ENCODE data around the gene REXO2. TPM values are rescaled to one million over a fixed set of nuclear protein-coding genes. Genes with fewer than 3 reads are reported as not detected.

Gene REXO2
- total RNA-seq, 6 donors from 2014 or later = 41.8 to 150 (median 99.4) TPM

GRCh38 chr11:114440121-114440860 lies 1.0 kb downstream of the REXO2 start:
- no peaks in the 10 kb centered on the region for H3K27me3 ChIP-seq
- peak overlapping the region; percentile 58 to 99 (median 86) for H3K4me3 ChIP-seq
- H3K9me3 ChIP-seq = no peaks in the 10 kb centered on the region
- H3K4me1 ChIP-seq = peaks cover 16 to 20% (median 18%) of the 10 kb centered on the region in 4 donors
- WGBS, 2 donors = 23 to 25% methylated on average over 8 to 10 of the region's 10 CpGs
- ATAC-seq (ENCODE audit: low FRiP score in 2 of 2) (peak in 1 of 2 donors; percentile 0), DNase-seq (no peak)
- peaks cover 0 to 7% (median 3%) of the 10 kb centered on the region in 4 donors for H3K36me3 ChIP-seq
- TF ChIP-seq EP300 (IDR thresholded peaks at IDR 0.05) (no peak), CTCF (IDR thresholded peaks at IDR 0.05) (no peak), POLR2AphosphoS5 (IDR thresholded peaks at IDR 0.05) (no peak), POLR2A (IDR thresholded peaks at IDR 0.05) (no peak)
- peak overlapping the region; percentile 59 to 87 (median 84) for H3K27ac ChIP-seq

GRCh38 chr11:114440971-114441763 lies 1.9 kb downstream of the REXO2 start:
- TF ChIP-seq CTCF (IDR thresholded peaks at IDR 0.05) (no peak), POLR2AphosphoS5 (IDR thresholded peaks at IDR 0.05) (no peak), EP300 (IDR thresholded peaks at IDR 0.05) (no peak), POLR2A (IDR thresholded peaks at IDR 0.05) (no peak)
- H3K9me3 ChIP-seq = no peaks in the 10 kb centered on the region
- WGBS, 2 donors = 76 to 86% methylated on average over 7 of the region's 7 CpGs
- ATAC-seq (ENCODE audit: low FRiP score in 2 of 2) (no peak), DNase-seq (no peak)
- no peak overlapping the region for H3K27ac ChIP-seq
- H3K4me3 ChIP-seq = peak overlapping the region in 1 of 4 donors; percentile 96
- peaks cover 0 to 11% (median 4%) of the 10 kb centered on the region in 4 donors for H3K36me3 ChIP-seq
- H3K4me1 ChIP-seq = peaks cover 16 to 20% (median 18%) of the 10 kb centered on the region in 4 donors
- no peaks in the 10 kb centered on the region for H3K27me3 ChIP-seq

- H3K9me3 ChIP-seq = no peaks in the 10 kb centered on the region
- H3K27ac ChIP-seq = no peak overlapping the region
- no peak for DNase-seq
- peaks cover 16 to 20% (median 18%) of the 10 kb centered on the region in 4 donors for H3K4me1 ChIP-seq
- 87 to 90% methylated on average over 2 of the region's 2 CpGs for WGBS, 2 donors
- no peak overlapping the region for H3K4me3 ChIP-seq
- no peaks in the 10 kb centered on the region for H3K27me3 ChIP-seq
- no peak for TF ChIP-seq EP300 (IDR thresholded peaks at IDR 0.05)
- no peak for TF ChIP-seq CTCF (IDR thresholded peaks at IDR 0.05)
- H3K36me3 ChIP-seq = peaks cover 0 to 16% (median 7%) of the 10 kb centered on the region in 4 donors
- ATAC-seq (ENCODE audit: low FRiP score in 2 of 2) = no peak
Observed at GRCh38 chr11:114441921-114442320, 2.7 kb downstream of the REXO2 start.

GRCh38 chr11:114442536-114442935 lies 3.3 kb downstream of the REXO2 start:
- Histone ChIP-seq H3K4me3 (no peak overlapping the region), H3K27me3 (no peaks in the 10 kb centered on the region), H3K9me3 (no peaks in the 10 kb centered on the region), H3K36me3 (peaks cover 0 to 16% (median 7%) of the 10 kb centered on the region in 4 donors), H3K4me1 (peaks cover 16 to 20% (median 18%) of the 10 kb centered on the region in 4 donors), H3K27ac (no peak overlapping the region)
- DNase-seq = no peak
- no peak for TF ChIP-seq EP300 (IDR thresholded peaks at IDR 0.05)
- TF ChIP-seq POLR2A (IDR thresholded peaks at IDR 0.05) = no peak
- TF ChIP-seq CTCF (IDR thresholded peaks at IDR 0.05) = no peak
- no peak for TF ChIP-seq POLR2AphosphoS5 (IDR thresholded peaks at IDR 0.05)
- WGBS, 2 donors = 97 to 100% methylated on average over 1 of the region's 1 CpG
- no peak for ATAC-seq (ENCODE audit: low FRiP score in 2 of 2)
